DOHH2 (cell line): Measurements from ENCODE around the gene HSF2BP.

Source experiments
- CTCF ChIP-seq: fragments of 200-600 bp; sonication (generic); IDR thresholded peaks from one replicate; pipeline ENCODE4 v1.5.1; 2014; ENCODE audit warnings: antibody characterized with exemption, mild to moderate bottlenecking, low read depth, low read length; ENCODE audit not compliant: poor library complexity, severe bottlenecking
- EZH2phosphoT487 ChIP-seq: fragments of 200-600 bp; sonication (generic); IDR thresholded peaks from 2 replicates; pipeline ENCODE4 v1.6.1; 2017; ENCODE audit warnings: borderline replicate concordance, mild to moderate bottlenecking, antibody characterized with exemption, low read length, moderate library complexity, mixed read lengths

GRCh38 chr21:43619856-43620255 lies 39.4 kb downstream of the HSF2BP start:
- no peak for TF ChIP-seq CTCF
- TF ChIP-seq EZH2phosphoT487 = no peak
